Type B pancreatic cell (in vitro differentiated cells): ENCODE measurements around the gene TESMIN. TPM values are rescaled to one million over a fixed set of nuclear protein-coding genes. Genes with fewer than 3 reads are reported as not detected.

Source experiments
- DNase-seq: peaks from one replicate; pipeline ENCODE4 v3.0.0; 2021; ENCODE audit warnings: mixed read lengths; ENCODE audit not compliant: unreplicated experiment; ENCODE audit errors: extremely low spot score
- H3K27ac Mint-ChIP-seq: 2 replicates; pipeline ENCODE4 v1.8.0; 2021; ENCODE audit warnings: mild to moderate bottlenecking, mixed read lengths
- H3K27me3 Mint-ChIP-seq: 2 replicates; pipeline ENCODE4 v1.8.0; 2021; ENCODE audit warnings: mixed read lengths
- H3K36me3 Mint-ChIP-seq: 2 replicates; pipeline ENCODE4 v1.8.0; 2021; ENCODE audit warnings: mixed read lengths
- H3K4me1 Mint-ChIP-seq: one replicate; pipeline ENCODE4 v1.8.0; 2021; ENCODE audit warnings: mixed read lengths; ENCODE audit not compliant: unreplicated experiment
- H3K4me3 Mint-ChIP-seq: 2 replicates; pipeline ENCODE4 v1.8.0; 2021; ENCODE audit warnings: mild to moderate bottlenecking, mixed read lengths
- H3K9me3 Mint-ChIP-seq: 2 replicates; pipeline ENCODE4 v1.8.0; 2021; ENCODE audit warnings: mixed read lengths
- total RNA-seq: library from RNA; stranded (reverse); gene quantifications from 2 replicates; pipeline ENCODE4 v1.2.1, GENCODE V29; 2021; ENCODE audit warnings: low replicate concordance
- TF ChIP-seq, protein P1 (sequence below): fragments of 200-600 bp; sonication (generic); conservative IDR thresholded peaks from 2 replicates; pipeline ENCODE4 v1.5.0; 2021; ENCODE audit warnings: antibody characterized with exemption, mild to moderate bottlenecking

TESMIN gene
- total RNA-seq, 1 donor from 2014 or later, result 6.7 TPM

DNA sequence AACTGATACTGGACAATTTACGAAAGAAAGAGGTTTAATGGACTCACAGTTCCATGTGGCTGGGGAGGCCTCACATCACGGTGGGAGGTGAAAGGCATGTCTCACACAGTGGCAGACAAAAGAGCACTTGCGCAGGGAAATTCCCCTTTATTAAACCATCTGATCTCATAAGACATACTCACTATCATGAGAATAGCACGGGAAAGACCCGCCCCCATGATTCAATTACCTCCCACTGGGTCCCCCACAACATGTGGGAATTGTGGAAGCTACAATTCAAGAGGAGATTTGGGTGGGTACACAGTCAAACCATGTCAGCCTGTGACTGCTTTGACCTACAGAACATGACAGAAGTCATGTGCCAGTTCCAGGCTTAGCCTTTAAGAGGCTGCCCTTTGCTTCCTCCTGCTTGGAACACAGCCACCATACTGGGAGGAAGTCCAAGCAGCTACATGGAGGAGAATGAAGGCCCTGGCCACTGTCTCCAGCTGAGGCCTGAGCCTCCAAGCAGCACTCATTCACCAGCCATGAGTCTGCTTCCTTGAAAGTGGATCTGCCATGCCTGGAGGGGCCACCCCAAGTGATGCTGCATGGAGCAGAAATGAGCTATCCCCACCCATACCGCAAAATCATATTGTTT, 77.9 kb downstream of the TESMIN start:
- H3K36me3 Mint-ChIP-seq, result no peaks in the 10 kb centered on the region
- H3K4me3 Mint-ChIP-seq, result no peak overlapping the region
- H3K9me3 Mint-ChIP-seq, result no peaks in the 10 kb centered on the region
- DNase-seq, result no peak
- H3K27me3 Mint-ChIP-seq, result peaks cover 11% of the 10 kb centered on the region
- TF ChIP-seq, protein P1, sequence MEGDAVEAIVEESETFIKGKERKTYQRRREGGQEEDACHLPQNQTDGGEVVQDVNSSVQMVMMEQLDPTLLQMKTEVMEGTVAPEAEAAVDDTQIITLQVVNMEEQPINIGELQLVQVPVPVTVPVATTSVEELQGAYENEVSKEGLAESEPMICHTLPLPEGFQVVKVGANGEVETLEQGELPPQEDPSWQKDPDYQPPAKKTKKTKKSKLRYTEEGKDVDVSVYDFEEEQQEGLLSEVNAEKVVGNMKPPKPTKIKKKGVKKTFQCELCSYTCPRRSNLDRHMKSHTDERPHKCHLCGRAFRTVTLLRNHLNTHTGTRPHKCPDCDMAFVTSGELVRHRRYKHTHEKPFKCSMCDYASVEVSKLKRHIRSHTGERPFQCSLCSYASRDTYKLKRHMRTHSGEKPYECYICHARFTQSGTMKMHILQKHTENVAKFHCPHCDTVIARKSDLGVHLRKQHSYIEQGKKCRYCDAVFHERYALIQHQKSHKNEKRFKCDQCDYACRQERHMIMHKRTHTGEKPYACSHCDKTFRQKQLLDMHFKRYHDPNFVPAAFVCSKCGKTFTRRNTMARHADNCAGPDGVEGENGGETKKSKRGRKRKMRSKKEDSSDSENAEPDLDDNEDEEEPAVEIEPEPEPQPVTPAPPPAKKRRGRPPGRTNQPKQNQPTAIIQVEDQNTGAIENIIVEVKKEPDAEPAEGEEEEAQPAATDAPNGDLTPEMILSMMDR, result no peak
- peaks cover 12% of the 10 kb centered on the region for H3K4me1 Mint-ChIP-seq
- H3K27ac Mint-ChIP-seq, result peak overlapping the region; percentile 59

DNA sequence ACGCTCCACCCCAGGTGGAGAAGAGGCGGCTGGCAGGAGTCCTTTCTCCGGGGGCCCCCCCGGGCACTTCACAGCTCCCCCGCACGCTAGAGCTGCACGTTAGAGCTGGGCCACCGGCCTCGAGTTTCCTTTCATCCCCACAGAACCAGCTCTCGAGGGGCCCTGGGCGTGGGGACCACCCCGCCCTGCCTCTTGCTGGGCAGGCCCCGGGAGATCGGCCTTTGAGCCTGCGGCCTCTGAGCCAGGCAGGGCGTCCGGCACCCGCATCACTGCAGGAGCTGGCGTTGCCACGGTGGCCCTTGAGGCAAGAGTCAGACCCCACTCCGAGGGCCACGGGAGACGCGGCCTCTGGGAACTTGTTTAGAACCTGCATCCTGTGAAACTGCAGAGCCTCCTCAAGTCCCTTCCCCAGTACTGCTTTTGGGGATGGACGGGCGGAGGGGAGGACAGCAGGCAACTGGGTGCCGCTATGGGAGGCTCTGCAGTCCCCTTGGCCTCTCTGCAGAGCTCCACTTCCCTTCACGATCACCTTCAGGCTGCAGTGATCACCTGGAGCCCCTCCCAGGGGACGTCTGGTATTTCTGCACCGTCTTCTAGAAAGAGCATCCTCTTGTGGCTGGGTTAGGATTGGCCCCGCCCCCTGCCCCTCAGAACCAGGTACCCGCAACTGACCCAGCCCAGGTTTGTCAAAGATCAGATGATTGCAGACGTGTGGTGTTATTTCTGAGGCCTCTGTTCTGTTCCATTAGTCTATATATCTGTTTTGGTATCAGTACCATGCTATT, 80.9 kb downstream of the TESMIN start:
- no peak for DNase-seq
- Mint-ChIP-seq H3K4me3 (no peak overlapping the region), H3K4me1 (peaks cover 12% of the 10 kb centered on the region), H3K27ac (no peak overlapping the region), H3K36me3 (no peaks in the 10 kb centered on the region), H3K9me3 (no peaks in the 10 kb centered on the region), H3K27me3 (peaks cover 22% of the 10 kb centered on the region)
- TF ChIP-seq, protein P1, result no peak

GRCh38 chr11:68669301-68670090, 81.8 kb downstream of the TESMIN start:
- H3K36me3 Mint-ChIP-seq, result no peaks in the 10 kb centered on the region
- H3K27me3 Mint-ChIP-seq, result peaks cover 22% of the 10 kb centered on the region
- no peak overlapping the region for H3K27ac Mint-ChIP-seq
- no peak overlapping the region for H3K4me3 Mint-ChIP-seq
- peaks cover 10% of the 10 kb centered on the region for H3K4me1 Mint-ChIP-seq
- TF ChIP-seq, protein P1, result no peak
- H3K9me3 Mint-ChIP-seq, result no peaks in the 10 kb centered on the region
- DNase-seq, result no peak

GRCh38 chr11:68667511-68668500, 83.5 kb downstream of the TESMIN start:
- Mint-ChIP-seq H3K27ac (no peak overlapping the region), H3K36me3 (no peaks in the 10 kb centered on the region), H3K9me3 (no peaks in the 10 kb centered on the region), H3K27me3 (peaks cover 20% of the 10 kb centered on the region), H3K4me1 (no peaks in the 10 kb centered on the region), H3K4me3 (no peak overlapping the region)
- DNase-seq, result no peak
- TF ChIP-seq, protein P1, result no peak

DNA sequence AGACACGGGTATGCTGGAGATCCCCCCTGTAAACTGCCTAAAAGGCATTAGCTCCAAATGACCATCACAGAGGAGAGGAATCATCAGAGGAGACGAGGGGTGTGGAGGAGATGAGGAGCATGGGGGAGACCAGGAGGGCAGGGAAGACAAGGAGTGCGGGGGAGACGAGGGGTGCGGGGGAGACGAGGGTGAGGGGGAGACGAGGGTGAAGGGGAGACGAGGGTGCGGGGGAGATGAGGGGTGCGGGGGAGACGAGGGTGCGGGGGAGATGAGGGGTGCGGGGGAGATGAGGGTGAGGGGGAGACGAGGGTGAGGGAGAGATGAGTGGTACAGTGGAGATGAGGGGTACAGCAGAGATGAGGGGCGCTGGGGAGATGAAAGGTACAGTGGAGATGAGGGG, 84.5 kb downstream of the TESMIN start:
- peaks cover 23% of the 10 kb centered on the region for H3K27me3 Mint-ChIP-seq
- no peaks in the 10 kb centered on the region for H3K36me3 Mint-ChIP-seq
- TF ChIP-seq, protein P1, result no peak
- no peak overlapping the region for H3K4me3 Mint-ChIP-seq
- H3K27ac Mint-ChIP-seq, result peak overlapping the region; percentile 48
- DNase-seq, result no peak
- peaks cover 4% of the 10 kb centered on the region for H3K9me3 Mint-ChIP-seq
- peaks cover 7% of the 10 kb centered on the region for H3K4me1 Mint-ChIP-seq
